Endothelial cell of hepatic sinusoid (primary cell): ENCODE measurements around the gene NCAM2.

Experiments
- in situ Hi-C: cut with HindIII; loops from 2 replicates; pipeline ENCODE4 v1.10.0; 2017; ENCODE audit warnings: low sequenced_read_pairs

The NCAM2 gene

DNA sequence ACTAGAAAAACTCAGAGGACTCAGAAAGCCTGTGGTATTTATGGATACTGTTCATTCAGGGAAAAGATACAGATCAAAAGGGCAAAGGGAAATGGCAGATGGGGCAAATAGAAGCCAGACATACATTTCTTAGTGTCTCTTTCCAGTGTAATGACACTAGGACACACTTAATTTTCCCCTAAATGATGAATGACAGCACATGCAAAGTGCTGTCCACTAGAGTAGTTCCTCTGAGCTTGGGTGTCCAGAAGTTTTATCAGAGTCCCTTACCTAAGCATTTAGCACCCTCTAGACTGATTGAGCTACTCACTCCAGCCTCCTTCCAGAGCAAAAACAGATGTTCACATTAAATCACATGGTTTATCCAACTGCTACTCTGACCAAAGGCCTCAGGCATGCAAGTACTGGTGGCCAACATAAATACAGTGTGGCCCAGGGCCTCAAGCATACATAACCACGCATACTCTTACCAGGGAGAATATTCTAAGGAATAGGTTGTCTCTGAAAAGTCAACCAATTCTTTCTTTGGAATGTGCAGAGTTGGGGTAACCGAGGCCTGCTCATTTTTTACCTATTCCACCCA is 166.9 kb downstream of the NCAM2 start:
- in situ Hi-C loops, result no loop called here

- in situ Hi-C loops, result no loop called here
Observed at GRCh38 chr21:21174676-21175075, 176.5 kb downstream of the NCAM2 start.

DNA sequence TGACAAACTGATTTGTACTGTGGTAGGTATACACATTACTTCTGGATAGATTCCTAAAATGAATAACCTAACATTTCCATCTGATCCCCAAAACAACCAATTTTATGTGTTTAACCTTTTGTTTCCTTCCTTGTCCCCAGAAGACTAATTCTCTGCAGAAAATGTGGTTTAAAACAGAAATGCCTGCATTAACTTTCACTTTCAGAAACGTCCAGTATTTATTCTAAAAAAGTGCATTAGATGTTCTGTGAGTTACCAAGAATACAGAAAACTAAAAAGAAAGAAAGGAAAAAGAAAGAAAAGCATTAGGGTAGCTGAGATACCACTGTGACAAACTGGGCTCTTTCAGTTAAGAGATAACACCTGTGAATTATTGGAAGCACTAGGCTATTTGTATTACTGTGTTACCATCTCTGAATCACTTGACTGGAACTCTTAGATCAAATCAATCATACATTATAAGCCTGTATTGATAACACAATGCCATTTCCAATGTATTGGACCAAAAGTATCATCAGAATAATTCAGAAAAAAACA is 177.7 kb downstream of the NCAM2 start:
- in situ Hi-C loops, result no loop called here

GRCh38 chr21:21177353-21177986 is 179.3 kb downstream of the NCAM2 start:
- in situ Hi-C loops, result no loop called here

GRCh38 chr21:21179619-21180298 is 181.6 kb downstream of the NCAM2 start:
- in situ Hi-C loops, result no loop called here

GRCh38 chr21:21182401-21183010 is 184.3 kb downstream of the NCAM2 start:
- in situ Hi-C loops, result no loop called here

- in situ Hi-C loops, result no loop called here
Observed at GRCh38 chr21:21183092-21183491, 184.9 kb downstream of the NCAM2 start.

- in situ Hi-C loops, result no loop called here
Observed at GRCh38 chr21:21184771-21185528, 186.7 kb downstream of the NCAM2 start.

- in situ Hi-C loops, result no loop called here
Observed at GRCh38 chr21:21187579-21187978, 189.4 kb downstream of the NCAM2 start.

- in situ Hi-C loops, result no loop called here
Observed at GRCh38 chr21:21188513-21189195, 190.4 kb downstream of the NCAM2 start.

DNA sequence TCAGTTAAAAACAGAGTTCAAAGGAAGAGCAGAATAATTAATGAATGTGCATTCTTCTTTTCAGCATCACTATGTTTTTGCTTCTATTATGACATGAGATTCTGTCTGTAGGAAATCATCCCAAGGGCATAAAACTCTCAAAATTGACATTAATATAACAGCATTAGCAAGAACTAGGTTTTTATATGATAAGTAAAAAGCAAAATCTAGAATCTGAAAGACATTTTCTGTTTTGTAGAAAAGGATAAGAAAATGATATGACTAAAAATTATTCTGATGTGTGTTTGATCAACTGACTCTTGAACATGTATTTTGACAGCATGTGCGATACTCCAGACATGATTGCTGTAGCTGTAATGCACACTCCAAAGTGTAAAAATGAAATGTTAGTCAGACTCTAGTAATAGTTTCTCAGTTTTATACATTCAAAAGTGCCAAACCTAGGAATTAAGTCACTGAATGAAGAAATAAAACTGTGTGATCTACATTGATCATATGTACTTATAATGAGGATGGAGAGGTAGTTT is 197.3 kb downstream of the NCAM2 start:
- in situ Hi-C loops, result no loop called here

GRCh38 chr21:21196087-21196486 is 197.9 kb downstream of the NCAM2 start:
- in situ Hi-C loops, result no loop called here

- in situ Hi-C loops, result no loop called here
Observed at GRCh38 chr21:21196848-21197247, 198.6 kb downstream of the NCAM2 start.

- in situ Hi-C loops, result no loop called here
Observed at GRCh38 chr21:21199342-21200102, 201.3 kb downstream of the NCAM2 start.

DNA sequence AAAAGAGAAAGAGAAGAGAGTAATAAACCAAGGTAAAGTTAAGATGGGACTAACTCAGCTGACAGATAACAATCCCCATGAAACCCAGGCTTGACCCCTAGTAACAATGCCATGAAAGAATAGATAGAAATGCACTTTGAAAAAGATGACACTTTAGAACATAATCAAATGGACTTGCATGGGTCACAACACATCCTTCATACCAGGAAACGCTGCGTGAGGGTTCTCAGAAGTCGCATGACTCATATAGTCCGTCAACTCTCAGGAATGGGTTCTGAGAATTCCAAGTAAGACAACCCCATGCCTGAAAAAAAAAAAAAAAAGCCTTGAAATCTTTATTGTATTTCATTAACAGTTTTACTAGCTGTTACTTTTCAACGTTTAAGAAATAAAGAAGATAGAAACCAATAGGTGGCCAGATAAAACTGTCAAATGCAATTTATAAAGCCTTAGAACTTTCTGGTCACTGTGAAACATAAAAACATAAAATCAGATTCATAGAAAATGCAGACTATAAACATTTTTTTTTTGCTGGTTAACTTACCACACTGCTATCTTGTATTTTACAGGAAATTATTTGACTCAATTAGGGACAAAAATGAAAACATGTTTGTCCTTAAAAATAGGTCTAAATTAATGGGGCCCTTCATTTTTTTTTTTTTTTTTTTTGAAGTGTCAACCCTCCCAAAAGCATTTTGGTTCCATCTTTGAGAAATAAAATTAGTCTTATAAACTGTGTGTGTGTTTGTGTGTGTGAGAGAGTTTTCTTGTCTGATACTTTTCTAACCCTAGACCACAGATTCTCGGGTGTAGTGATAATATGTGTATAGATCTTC is 202.1 kb downstream of the NCAM2 start:
- in situ Hi-C loops, result no loop called here

DNA sequence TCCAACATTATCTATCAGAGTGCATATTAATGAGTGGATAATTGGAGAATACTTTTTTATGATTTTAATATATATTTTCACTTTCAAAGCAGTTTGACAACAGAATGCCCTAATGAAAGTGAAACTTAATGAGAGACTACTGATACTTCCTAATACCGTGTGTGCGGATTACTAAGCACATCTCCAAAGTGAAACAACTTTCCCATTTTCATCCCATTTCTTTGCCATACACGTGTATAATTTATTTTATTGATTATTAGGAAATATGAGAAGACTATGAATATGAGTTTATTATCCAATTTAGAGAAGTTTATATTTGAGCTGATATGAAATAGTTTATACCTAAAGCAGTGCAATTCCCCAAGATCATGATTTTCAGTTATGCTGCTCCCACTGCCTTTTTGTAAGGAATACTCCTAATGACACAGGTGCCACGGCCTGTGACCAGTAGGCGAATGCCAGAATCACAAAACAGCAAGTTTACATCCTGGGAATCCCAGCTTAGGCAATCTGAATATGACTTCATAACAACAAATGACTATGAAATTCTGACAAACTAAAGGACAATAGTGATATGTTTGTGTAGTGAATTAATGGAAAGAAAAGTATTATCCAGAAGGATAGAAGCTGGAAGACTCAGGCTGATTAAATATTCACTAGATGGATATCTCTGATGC is 202.9 kb downstream of the NCAM2 start:
- in situ Hi-C loops, result no loop called here

DNA sequence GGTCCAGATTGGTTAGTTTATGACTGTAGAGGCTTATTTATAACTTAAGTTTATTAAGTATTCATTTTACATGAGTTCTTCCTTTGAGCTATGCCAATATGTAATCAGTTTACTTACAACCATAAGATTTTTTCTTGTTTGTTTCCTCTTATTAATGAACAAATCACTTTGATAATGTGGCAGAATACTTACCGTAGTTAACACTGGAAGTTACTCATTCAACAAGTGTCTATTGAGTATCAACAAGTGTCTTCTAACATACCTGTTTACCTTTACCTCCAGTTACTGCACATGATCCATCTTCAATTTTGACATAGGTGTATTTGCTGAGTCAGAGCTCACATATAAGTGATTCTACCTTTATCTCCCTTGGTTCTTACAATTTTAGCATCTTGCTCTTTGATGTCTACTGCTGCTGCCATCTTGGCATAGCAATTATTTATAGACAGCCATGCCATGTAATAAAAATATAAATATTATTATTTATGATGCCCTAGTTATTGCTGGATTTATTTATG is 205.7 kb downstream of the NCAM2 start:
- in situ Hi-C loops, result no loop called here
